ENCODE measurements around the gene ISM2. TPM values are rescaled to one million over a fixed set of nuclear protein-coding genes. Genes with fewer than 3 reads are reported as not detected.

ISM2 gene
- total and polyA plus RNA-seq, 10 of the 15 experiments (the other 5 are each of a cell fraction or from before 2014, with no cell fraction given) = 0.03 TPM; not detected in 9

DNA sequence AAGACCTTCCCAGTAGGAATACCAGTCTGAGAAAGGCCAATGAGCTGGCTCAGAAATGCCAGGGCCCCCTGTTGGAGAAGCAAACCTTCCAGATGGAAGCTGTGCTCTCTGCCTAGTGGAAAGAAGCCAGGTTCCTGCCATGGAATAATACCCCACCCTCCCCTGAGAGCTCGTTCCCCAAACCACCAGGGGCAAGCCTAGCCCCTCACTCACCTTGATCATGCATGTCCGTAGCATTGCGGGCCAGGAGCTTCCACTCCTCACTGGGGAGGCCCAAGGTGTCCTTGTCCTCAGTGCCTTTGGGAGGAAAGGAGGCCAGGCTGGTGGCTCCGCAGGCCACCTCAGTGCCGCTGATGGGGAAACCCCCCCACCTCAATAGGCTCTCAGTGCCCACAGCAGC is 20.6 kb downstream of the ISM2 start (continued):
- TF ChIP-seq USF1 (IDR thresholded peaks at IDR 0.05; ENCODE audit: borderline replicate concordance, extremely low read length, insufficient read depth, low read depth, low read length) = no peak
- TF ChIP-seq SIX5 (IDR thresholded peaks at IDR 0.05; ENCODE audit: low read depth, low read length, severe bottlenecking) = no peak
- no peak for TF ChIP-seq IKZF2 (IDR thresholded peaks at IDR 0.05)
- no peak for TF ChIP-seq ASH2L (IDR thresholded peaks at IDR 0.05; ENCODE audit: borderline replicate concordance, low read depth)
- no peak for TF ChIP-seq MTA3 (IDR thresholded peaks at IDR 0.05; ENCODE audit: borderline replicate concordance, low read length)

DNA sequence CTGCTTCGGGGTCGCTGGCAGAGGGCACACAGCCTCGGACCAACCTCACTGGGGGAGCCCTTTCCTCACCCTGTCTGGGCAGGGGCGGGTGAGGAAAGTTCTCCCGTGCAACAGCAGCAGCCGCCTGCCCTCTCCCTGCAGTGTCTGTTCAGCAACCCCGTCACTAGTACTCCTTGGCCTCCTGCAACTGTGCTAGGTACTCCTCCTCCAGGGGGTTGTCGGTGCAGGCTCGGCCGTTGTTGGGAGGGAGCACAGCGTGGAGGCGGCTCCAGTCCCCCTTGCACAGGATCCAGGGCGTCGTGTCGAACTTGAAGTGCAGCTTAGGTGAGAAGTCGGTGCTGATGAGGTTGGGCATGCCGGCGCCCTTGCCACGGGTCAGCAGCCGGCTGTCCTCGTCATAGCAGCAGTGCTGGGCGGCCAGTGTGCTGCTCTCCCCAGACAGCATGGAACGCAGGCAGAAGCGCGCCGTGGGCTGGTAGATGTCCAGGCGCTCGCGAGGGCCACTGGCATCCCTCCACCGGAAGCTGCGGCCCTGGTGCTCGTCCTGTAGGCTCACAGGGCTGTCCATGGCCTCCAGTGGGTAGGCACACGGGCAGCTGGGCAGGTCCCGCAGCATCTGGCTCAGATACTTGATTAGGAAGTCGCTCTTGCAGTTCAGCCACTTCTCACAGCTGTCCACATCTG is 23.0 kb downstream of the ISM2 start:
- no TSS peak for BruUV-seq (replicated peaks)
- RAD21 ChIA-PET (ENCODE audit: unreplicated experiment) = interaction anchor here (1.5 kb wide), 1 partner anchor 16 kb away, joined by 4 read pairs; no protein-coding TSS in a partner anchor
- FAIRE-seq = no peak

More for the DNA sequence above, 23.0 kb downstream of the ISM2 start:
- in situ Hi-C loops (cut with MboI) = no loop called here
- SMC1A ChIA-PET (ENCODE audit: uncharacterized antibody, unreplicated experiment) = interaction anchor here (1.1 to 1.7 kb wide), 2 partner anchors 16 to 156 kb away, joined by 3 to 4 read pairs; no protein-coding TSS in a partner anchor
- no peak for DNase-seq (ENCODE audit: low read depth, low spot score)
- Histone ChIP-seq H3K4me3 (no peak overlapping the region), H3K27ac (ENCODE audit: control insufficient read depth, insufficient read depth) (no peak overlapping the region), H3K9me3 (replicated peaks; ENCODE audit: control insufficient read depth, insufficient read depth, low read length) (no peaks in the 10 kb centered on the region), H4K20me1 (ENCODE audit: control insufficient read depth, insufficient read depth) (no peaks in the 10 kb centered on the region), H3K9ac (ENCODE audit: control insufficient read depth, insufficient read depth, low read length) (no peak overlapping the region), H2AFZ (ENCODE audit: control insufficient read depth, low read depth, low read length) (no peak overlapping the region), H3K4me1 (ENCODE audit: control insufficient read depth, insufficient read depth, low read length) (peaks cover 8% of the 10 kb centered on the region), H3K79me2 (ENCODE audit: control insufficient read depth, insufficient read depth, low read length) (no peaks in the 10 kb centered on the region), H3K36me3 (ENCODE audit: control insufficient read depth in 2 of 2, insufficient read depth in 2 of 2, low read length in 1 of 2) (no peaks in the 10 kb centered on the region), H3K4me2 (ENCODE audit: control insufficient read depth, insufficient read depth) (no peak overlapping the region), H3K27me3 (replicated peaks in 1 of 2; ENCODE audit: control insufficient read depth in 2 of 2, insufficient read depth in 2 of 2, low read length in 1 of 2) (no peaks in the 10 kb centered on the region; a peak in 1 of 4 replicates)
- CTCF ChIA-PET = interaction anchor here (9.3 kb wide), 1 partner anchor 16 kb away, joined by 40 read pairs; no protein-coding TSS in a partner anchor
- POLR2A ChIA-PET = no interaction called here
- no peak for ATAC-seq
- TF ChIP-seq ZZZ3 (IDR thresholded peaks at IDR 0.05; ENCODE audit: control insufficient read depth, insufficient read length, low read depth) (no peak), TCF3 (IDR thresholded peaks at IDR 0.05; ENCODE audit: borderline replicate concordance, insufficient read depth, low read depth, low read length) (no peak), RELA (IDR thresholded peaks at IDR 0.05; ENCODE audit: borderline replicate concordance, partially characterized antibody) (no peak), NRF1 (conservative IDR thresholded peaks at IDR 0.05; ENCODE audit: low read depth, low read length) (no peak)
- TF ChIP-seq, protein P1, sequence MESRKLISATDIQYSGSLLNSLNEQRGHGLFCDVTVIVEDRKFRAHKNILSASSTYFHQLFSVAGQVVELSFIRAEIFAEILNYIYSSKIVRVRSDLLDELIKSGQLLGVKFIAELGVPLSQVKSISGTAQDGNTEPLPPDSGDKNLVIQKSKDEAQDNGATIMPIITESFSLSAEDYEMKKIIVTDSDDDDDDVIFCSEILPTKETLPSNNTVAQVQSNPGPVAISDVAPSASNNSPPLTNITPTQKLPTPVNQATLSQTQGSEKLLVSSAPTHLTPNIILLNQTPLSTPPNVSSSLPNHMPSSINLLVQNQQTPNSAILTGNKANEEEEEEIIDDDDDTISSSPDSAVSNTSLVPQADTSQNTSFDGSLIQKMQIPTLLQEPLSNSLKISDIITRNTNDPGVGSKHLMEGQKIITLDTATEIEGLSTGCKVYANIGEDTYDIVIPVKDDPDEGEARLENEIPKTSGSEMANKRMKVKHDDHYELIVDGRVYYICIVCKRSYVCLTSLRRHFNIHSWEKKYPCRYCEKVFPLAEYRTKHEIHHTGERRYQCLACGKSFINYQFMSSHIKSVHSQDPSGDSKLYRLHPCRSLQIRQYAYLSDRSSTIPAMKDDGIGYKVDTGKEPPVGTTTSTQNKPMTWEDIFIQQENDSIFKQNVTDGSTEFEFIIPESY (IDR thresholded peaks at IDR 0.05) = no peak
- TF ChIP-seq, protein P2, sequence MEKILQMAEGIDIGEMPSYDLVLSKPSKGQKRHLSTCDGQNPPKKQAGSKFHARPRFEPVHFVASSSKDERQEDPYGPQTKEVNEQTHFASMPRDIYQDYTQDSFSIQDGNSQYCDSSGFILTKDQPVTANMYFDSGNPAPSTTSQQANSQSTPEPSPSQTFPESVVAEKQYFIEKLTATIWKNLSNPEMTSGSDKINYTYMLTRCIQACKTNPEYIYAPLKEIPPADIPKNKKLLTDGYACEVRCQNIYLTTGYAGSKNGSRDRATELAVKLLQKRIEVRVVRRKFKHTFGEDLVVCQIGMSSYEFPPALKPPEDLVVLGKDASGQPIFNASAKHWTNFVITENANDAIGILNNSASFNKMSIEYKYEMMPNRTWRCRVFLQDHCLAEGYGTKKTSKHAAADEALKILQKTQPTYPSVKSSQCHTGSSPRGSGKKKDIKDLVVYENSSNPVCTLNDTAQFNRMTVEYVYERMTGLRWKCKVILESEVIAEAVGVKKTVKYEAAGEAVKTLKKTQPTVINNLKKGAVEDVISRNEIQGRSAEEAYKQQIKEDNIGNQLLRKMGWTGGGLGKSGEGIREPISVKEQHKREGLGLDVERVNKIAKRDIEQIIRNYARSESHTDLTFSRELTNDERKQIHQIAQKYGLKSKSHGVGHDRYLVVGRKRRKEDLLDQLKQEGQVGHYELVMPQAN (conservative IDR thresholded peaks at IDR 0.05) = no peak
- intact Hi-C loops (cut with micrococcal nuclease; ENCODE audit: unreplicated experiment) = no loop called here
- WGBS (ENCODE audit: insufficient coverage, insufficient replicate concordance, low lambda C conversion rate, missing lambda C conversion rate) = 64% methylated on average over 35 of the region's 35 CpGs
